Neural cell (in vitro differentiated cells): ENCODE data around the gene GHRL. TPM values are rescaled to one million over a fixed set of nuclear protein-coding genes. Genes with fewer than 3 reads are reported as not detected.

Source experiments
- H2AFZ ChIP-seq: fragments of 200-600, 300-800 bp; sonication (generic), shearing (Covaris generic); 2 replicates; pipeline ENCODE4 v1.6.0; 2014; ENCODE audit warnings: low read depth, mild to moderate bottlenecking, antibody characterized with exemption, low read length, moderate library complexity
- H3F3A ChIP-seq: fragments of 200-600 bp; shearing (Covaris generic); 2 replicates; pipeline ENCODE4 v1.6.1; 2016; ENCODE audit warnings: mild to moderate bottlenecking, moderate library complexity, mixed read lengths, antibody characterized with exemption, low read length; ENCODE audit not compliant: insufficient read depth, poor library complexity, severe bottlenecking
- H3K27ac ChIP-seq: fragments of 200-600, 300-800 bp; sonication (generic), shearing (Covaris generic); 2 replicates; pipeline ENCODE4 v1.5.1; 2014; ENCODE audit warnings: mild to moderate bottlenecking, low read length, moderate library complexity
- H3K27me3 ChIP-seq: fragments of 300-800, 200-600 bp; sonication (generic), shearing (Covaris generic); 2 replicates; pipeline ENCODE4 v1.6.0; 2014; ENCODE audit warnings: mild to moderate bottlenecking, low read depth, low read length, moderate library complexity; ENCODE audit not compliant: insufficient read depth
- H3K36me3 ChIP-seq: fragments of 300-800, 200-600 bp; sonication (generic), shearing (Covaris generic); 2 replicates; pipeline ENCODE4 v1.5.1; 2014; ENCODE audit warnings: mild to moderate bottlenecking, antibody characterized with exemption, low read length, moderate library complexity; ENCODE audit not compliant: insufficient read depth
- H3K4me2 ChIP-seq: fragments of 300-800, 200-600 bp; sonication (generic), shearing (Covaris generic); 2 replicates; pipeline ENCODE4 v1.6.0; 2014; ENCODE audit warnings: mild to moderate bottlenecking, low read length
- H3K4me3 ChIP-seq: fragments of 300-800, 200-600 bp; sonication (generic), shearing (Covaris generic); 2 replicates; pipeline ENCODE4 v1.5.1; 2014; ENCODE audit warnings: mild to moderate bottlenecking, low read length, moderate library complexity
- H3K79me2 ChIP-seq: fragments of 200-600 bp; shearing (Covaris generic); replicated peaks from 2 replicates; pipeline ENCODE4 v1.6.0; 2014; ENCODE audit warnings: mild to moderate bottlenecking, low read length, moderate library complexity; ENCODE audit not compliant: insufficient read depth
- H3K9ac ChIP-seq: fragments of 300-800, 200-600 bp; sonication (generic), shearing (Covaris generic); 2 replicates; pipeline ENCODE4 v1.6.1; 2016; ENCODE audit warnings: mild to moderate bottlenecking, low read length, mixed read lengths
- H3K9me2 ChIP-seq: fragments of 200-600 bp; shearing (Covaris generic); 2 replicates; pipeline ENCODE4 v1.6.1; 2016; ENCODE audit warnings: mild to moderate bottlenecking, low read length, mixed read lengths; ENCODE audit not compliant: insufficient read depth
- H3K9me3 ChIP-seq: fragments of 200-600, 300-800 bp; sonication (generic), shearing (Covaris generic); 2 replicates; pipeline ENCODE4 v1.6.1; 2016; ENCODE audit warnings: mild to moderate bottlenecking, mixed run types, low read length, moderate library complexity, mixed read lengths
- H4K20me1 ChIP-seq: fragments of 200-600 bp; shearing (Covaris generic); 2 replicates; pipeline ENCODE4 v1.6.1; 2016; ENCODE audit warnings: mild to moderate bottlenecking, mixed run types; ENCODE audit not compliant: insufficient read depth
- EP300 ChIP-seq: fragments of 450-650 bp; conservative IDR thresholded peaks from 2 replicates; pipeline ENCODE4 v1.6.1; 2014; ENCODE audit warnings: antibody characterized with exemption, mild to moderate bottlenecking, moderate library complexity; ENCODE audit not compliant: poor library complexity, severe bottlenecking
- EZH2 ChIP-seq: fragments of 200-600, 300-800 bp; shearing (Covaris generic), sonication (generic); IDR thresholded peaks from 2 replicates; pipeline ENCODE4 v1.6.1; 2014; ENCODE audit warnings: antibody characterized with exemption, low read length, borderline replicate concordance, mild to moderate bottlenecking; ENCODE audit not compliant: insufficient read depth, poor library complexity, severe bottlenecking
- MXI1 ChIP-seq: fragments of 450-650 bp; conservative IDR thresholded peaks from 2 replicates; pipeline ENCODE4 v1.6.1; 2014; ENCODE audit warnings: antibody characterized with exemption, mild to moderate bottlenecking; ENCODE audit not compliant: poor library complexity, severe bottlenecking
- POLR2AphosphoS5 ChIP-seq: IDR thresholded peaks from 2 replicates; pipeline ENCODE4 v1.6.1; 2012
- RAD21 ChIP-seq: fragments of 450-650 bp; conservative IDR thresholded peaks from 2 replicates; pipeline ENCODE4 v1.6.1; 2014; ENCODE audit warnings: antibody characterized with exemption, mild to moderate bottlenecking, moderate library complexity
- REST ChIP-seq: IDR thresholded peaks from 2 replicates; pipeline ENCODE4 v1.6.1; 2012; ENCODE audit warnings: borderline replicate concordance
- SMC3 ChIP-seq: fragments of 450-650 bp; conservative IDR thresholded peaks from 2 replicates; pipeline ENCODE4 v1.6.1; 2014; ENCODE audit warnings: antibody characterized with exemption, mild to moderate bottlenecking, moderate library complexity; ENCODE audit not compliant: poor library complexity
- TAF1 ChIP-seq: IDR thresholded peaks from 2 replicates; pipeline ENCODE4 v1.6.1; 2012; ENCODE audit warnings: low read depth
- polyA plus RNA-seq: library from polyadenylated mRNA; depleted of rRNA; stranded (reverse); fragments of >200 nt; gene quantifications from 2 replicates; pipeline ENCODE4 v1.2.3, GENCODE V29; 2014
- TF ChIP-seq, protein P1 (sequence below): fragments of 450-650 bp; IDR thresholded peaks from 2 replicates; pipeline ENCODE4 v1.5.1; 2014; ENCODE audit warnings: antibody characterized with exemption, mild to moderate bottlenecking, moderate library complexity; ENCODE audit not compliant: poor library complexity, severe bottlenecking

GHRL gene
- polyA plus RNA-seq, 1 donor from 2014 or later: 2.8 TPM

DNA sequence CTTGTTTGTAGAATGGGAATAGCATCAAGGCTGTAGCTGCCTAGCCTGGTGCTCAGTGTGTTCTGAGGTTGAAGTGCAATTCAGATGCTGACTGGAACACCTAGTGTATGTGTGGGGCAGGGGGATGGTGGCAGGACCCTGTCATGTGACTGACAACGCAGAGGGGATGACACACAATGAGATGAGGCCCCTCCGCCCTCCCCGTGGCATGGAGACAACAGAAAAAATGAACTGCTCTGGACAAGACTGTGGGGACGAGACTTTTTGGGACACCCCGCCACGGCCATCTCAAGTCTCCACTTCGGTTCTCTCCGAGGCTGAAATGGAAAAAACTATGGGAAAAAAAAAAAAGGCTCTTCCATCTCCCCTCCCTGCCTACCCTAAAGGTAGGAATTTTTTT lies 38.6 kb upstream of the GHRL start:
- Histone ChIP-seq H3F3A (no peaks in the 10 kb centered on the region), H3K79me2 (no peaks in the 10 kb centered on the region), H3K27me3 (no peaks in the 10 kb centered on the region), H3K4me3 (no peak overlapping the region), H3K9ac (no peak overlapping the region), H3K4me2 (no peak overlapping the region), H3K9me2 (no peaks in the 10 kb centered on the region), H3K27ac (no peak overlapping the region), H2AFZ (no peak overlapping the region), H4K20me1 (no peaks in the 10 kb centered on the region), H3K9me3 (no peaks in the 10 kb centered on the region), H3K36me3 (no peaks in the 10 kb centered on the region)
- TF ChIP-seq TAF1 (no peak), POLR2AphosphoS5 (no peak), RAD21 (no peak)

- TF ChIP-seq, protein P1, sequence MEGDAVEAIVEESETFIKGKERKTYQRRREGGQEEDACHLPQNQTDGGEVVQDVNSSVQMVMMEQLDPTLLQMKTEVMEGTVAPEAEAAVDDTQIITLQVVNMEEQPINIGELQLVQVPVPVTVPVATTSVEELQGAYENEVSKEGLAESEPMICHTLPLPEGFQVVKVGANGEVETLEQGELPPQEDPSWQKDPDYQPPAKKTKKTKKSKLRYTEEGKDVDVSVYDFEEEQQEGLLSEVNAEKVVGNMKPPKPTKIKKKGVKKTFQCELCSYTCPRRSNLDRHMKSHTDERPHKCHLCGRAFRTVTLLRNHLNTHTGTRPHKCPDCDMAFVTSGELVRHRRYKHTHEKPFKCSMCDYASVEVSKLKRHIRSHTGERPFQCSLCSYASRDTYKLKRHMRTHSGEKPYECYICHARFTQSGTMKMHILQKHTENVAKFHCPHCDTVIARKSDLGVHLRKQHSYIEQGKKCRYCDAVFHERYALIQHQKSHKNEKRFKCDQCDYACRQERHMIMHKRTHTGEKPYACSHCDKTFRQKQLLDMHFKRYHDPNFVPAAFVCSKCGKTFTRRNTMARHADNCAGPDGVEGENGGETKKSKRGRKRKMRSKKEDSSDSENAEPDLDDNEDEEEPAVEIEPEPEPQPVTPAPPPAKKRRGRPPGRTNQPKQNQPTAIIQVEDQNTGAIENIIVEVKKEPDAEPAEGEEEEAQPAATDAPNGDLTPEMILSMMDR: no peak
- TF ChIP-seq REST: no peak
- no peak for TF ChIP-seq RAD21
- TF ChIP-seq MXI1: no peak
- TF ChIP-seq EP300: no peak
- no peak for TF ChIP-seq TAF1
- no peak for TF ChIP-seq SMC3
- no peak for TF ChIP-seq POLR2AphosphoS5
- TF ChIP-seq EZH2: no peak
- H4K20me1 ChIP-seq: no peaks in the 10 kb centered on the region
Observed at GRCh38 chr3:10330319-10330718, 37.6 kb upstream of the GHRL start.

DNA sequence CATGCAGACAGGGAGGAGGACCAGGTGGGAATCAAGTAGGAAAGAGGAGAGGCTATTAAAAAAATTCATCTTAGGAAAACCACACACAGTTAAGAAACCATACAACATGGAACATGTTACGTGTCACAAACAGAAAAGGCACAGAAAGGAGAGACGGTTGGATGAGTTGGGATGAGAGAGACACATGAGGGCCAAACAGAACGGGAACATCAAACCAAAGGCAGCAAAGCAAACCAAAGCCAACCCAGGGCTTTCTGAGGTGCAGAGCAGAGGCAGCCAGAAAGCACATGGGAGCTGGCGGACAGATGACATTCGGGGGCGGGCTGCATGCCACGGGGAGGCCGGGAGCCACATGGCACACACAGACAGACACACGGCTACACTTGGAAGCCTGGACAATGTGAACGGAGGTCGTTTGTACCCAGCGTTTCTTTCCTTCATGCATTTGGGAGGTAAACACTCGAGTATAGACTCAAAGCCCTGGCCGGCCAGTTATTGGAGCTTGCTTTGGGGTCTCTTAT lies 36.8 kb upstream of the GHRL start:
- Histone ChIP-seq H4K20me1 (no peaks in the 10 kb centered on the region), H3K27me3 (no peaks in the 10 kb centered on the region), H3K9me2 (no peaks in the 10 kb centered on the region), H3K9me3 (no peaks in the 10 kb centered on the region), H3F3A (no peaks in the 10 kb centered on the region), H2AFZ (no peak overlapping the region), H3K4me2 (no peak overlapping the region), H3K79me2 (no peaks in the 10 kb centered on the region), H3K4me3 (no peak overlapping the region), H3K27ac (no peak overlapping the region), H3K9ac (no peak overlapping the region), H3K36me3 (no peaks in the 10 kb centered on the region)
- TF ChIP-seq REST (no peak), MXI1 (no peak), RAD21 (no peak), TAF1 (no peak), EZH2 (no peak), POLR2AphosphoS5 (no peak), EP300 (no peak), SMC3 (no peak)
- TF ChIP-seq, protein P1: no peak

More at GRCh38 chr3:10330319-10330718, 37.6 kb upstream of the GHRL start:
- Histone ChIP-seq H3K9ac (no peak overlapping the region), H3F3A (no peaks in the 10 kb centered on the region), H3K79me2 (no peaks in the 10 kb centered on the region), H3K9me3 (no peaks in the 10 kb centered on the region), H2AFZ (no peak overlapping the region), H3K4me3 (no peak overlapping the region), H3K27ac (no peak overlapping the region), H3K9me2 (no peaks in the 10 kb centered on the region), H3K36me3 (no peaks in the 10 kb centered on the region), H3K27me3 (no peaks in the 10 kb centered on the region), H3K4me2 (no peak overlapping the region)
